ENCODE data around the gene JUP. TPM values are rescaled to one million over a fixed set of nuclear protein-coding genes. Genes with fewer than 3 reads are reported as not detected.

The JUP gene
- total and polyA plus RNA-seq, 2 donors from 2014 or later: 148 to 223 TPM

- H3K4me1 ChIP-seq (ENCODE audit: control insufficient read depth in 2 of 3, insufficient read depth in 2 of 3, low read depth in 1 of 3, low read length in 3 of 3): peaks cover 0 to 10% (median 6%) of the 10 kb centered on the region in 3 donors
- intact Hi-C loops (cut with DNase I): loop anchor here (5.0 kb wide), 1 partner anchor 63 kb away; no protein-coding TSS in a partner anchor
- peak overlapping the region in 1 of 3 donors; percentile 46 for H3K4me3 ChIP-seq (ENCODE audit: low read length in 3 of 3)
- no peaks in the 10 kb centered on the region for H3K27me3 ChIP-seq (ENCODE audit: control insufficient read depth, insufficient read depth, low read length)
- peak overlapping the region in 1 of 3 donors; percentile 19 for H3K9ac ChIP-seq (ENCODE audit: low read length in 3 of 3)
- FAIRE-seq (no peak), DNase-seq (peak; percentile 86 to 96 (median 90))
- H3K27ac ChIP-seq (ENCODE audit: low read depth in 2 of 2, low read length in 2 of 2): peak overlapping the region; percentile 90 to 91
- no peaks in the 10 kb centered on the region for H3K9me3 ChIP-seq (ENCODE audit: control insufficient read depth in 2 of 3, insufficient read depth in 1 of 3, low read length in 3 of 3)
- no peaks in the 10 kb centered on the region for H3K36me3 ChIP-seq (ENCODE audit: control insufficient read depth in 2 of 3, insufficient read depth in 3 of 3, low read length in 3 of 3)
- no peak for TF ChIP-seq CTCF (IDR thresholded peaks at IDR 0.05; ENCODE audit: borderline replicate concordance, extremely low read depth, insufficient read depth)
Observed at GRCh38 chr17:41800601-41801373, 14.3 kb upstream of the JUP start.

GRCh38 chr17:41799366-41799765 is 12.9 kb upstream of the JUP start:
- intact Hi-C loops (cut with DNase I): no loop called here
- Histone ChIP-seq H3K27ac (ENCODE audit: low read depth in 2 of 2, low read length in 2 of 2) (no peak overlapping the region), H3K36me3 (ENCODE audit: control insufficient read depth in 2 of 3, insufficient read depth in 3 of 3, low read length in 3 of 3) (no peaks in the 10 kb centered on the region), H3K9me3 (ENCODE audit: control insufficient read depth in 2 of 3, insufficient read depth in 1 of 3, low read length in 3 of 3) (no peaks in the 10 kb centered on the region), H3K4me3 (ENCODE audit: low read length in 3 of 3) (no peak overlapping the region), H3K9ac (ENCODE audit: low read length in 3 of 3) (no peak overlapping the region), H3K4me1 (ENCODE audit: control insufficient read depth in 2 of 3, insufficient read depth in 2 of 3, low read depth in 1 of 3, low read length in 3 of 3) (peaks cover 0 to 10% (median 10%) of the 10 kb centered on the region in 3 donors), H3K27me3 (ENCODE audit: control insufficient read depth, insufficient read depth, low read length) (no peaks in the 10 kb centered on the region)
- FAIRE-seq (no peak), DNase-seq (peak in 2 of 5 donors; percentile 28 to 79)
- no peak for TF ChIP-seq CTCF (IDR thresholded peaks at IDR 0.05; ENCODE audit: borderline replicate concordance, extremely low read depth, insufficient read depth)

DNA sequence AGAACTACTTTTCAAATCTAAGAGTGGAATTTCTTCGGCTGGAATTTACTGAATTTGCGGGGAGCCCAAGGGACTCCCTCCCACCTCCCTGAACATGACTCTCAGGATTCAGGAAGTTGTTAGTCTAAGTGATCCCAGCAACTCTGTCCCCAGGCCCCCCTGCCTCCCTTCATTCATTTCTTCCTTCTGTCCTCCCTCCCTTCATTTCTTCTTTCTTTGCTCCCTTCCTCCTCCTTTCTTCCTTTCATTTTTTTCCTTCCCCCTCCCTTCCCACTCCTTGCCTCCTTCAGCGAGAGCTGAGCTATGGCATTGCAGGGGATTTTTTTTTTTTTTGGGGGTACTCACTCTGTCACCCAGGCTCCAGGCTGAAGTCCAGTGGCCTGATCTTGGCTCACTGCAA is 10.9 kb upstream of the JUP start:
- Histone ChIP-seq H3K27me3 (ENCODE audit: control insufficient read depth, insufficient read depth, low read length) (no peaks in the 10 kb centered on the region), H3K9me3 (ENCODE audit: control insufficient read depth in 2 of 3, insufficient read depth in 1 of 3, low read length in 3 of 3) (no peaks in the 10 kb centered on the region), H3K36me3 (ENCODE audit: control insufficient read depth in 2 of 3, insufficient read depth in 3 of 3, low read length in 3 of 3) (no peaks in the 10 kb centered on the region), H3K4me1 (ENCODE audit: control insufficient read depth in 2 of 3, insufficient read depth in 2 of 3, low read depth in 1 of 3, low read length in 3 of 3) (peaks cover 3 to 26% (median 26%) of the 10 kb centered on the region in 3 donors), H3K9ac (ENCODE audit: low read length in 3 of 3) (no peak overlapping the region), H3K4me3 (ENCODE audit: low read length in 3 of 3) (no peak overlapping the region), H3K27ac (ENCODE audit: low read depth in 2 of 2, low read length in 2 of 2) (no peak overlapping the region)
- no peak for FAIRE-seq
- no peak for DNase-seq
- no peak for TF ChIP-seq CTCF (IDR thresholded peaks at IDR 0.05; ENCODE audit: borderline replicate concordance, extremely low read depth, insufficient read depth)
- intact Hi-C loops (cut with DNase I): no loop called here

Measured in kidney (tissue), 14 donors.